Activated CD4-positive, alpha-beta T cell treated with anti-CD3 and anti-CD28 coated beads, Interleukin-2, Interleukin-4, amounts not matched to agents 100 ng/mL and 50 ng/mL, durations not matched to agents 16 hours and 8 hours (primary cell): ENCODE measurements around the gene NDUFB2.
"Not testable (repeated sequence)": the region's sequence is repeated elsewhere in the genome, so short reads cannot be mapped to it uniquely, and the experiment has no call there.

Source experiments
- DNase-seq: peaks from one replicate; pipeline ENCODE4 v3.0.0-alpha.2; 2020; ENCODE audit warnings: low spot score

The NDUFB2 gene

GRCh38 chr7:140734096-140734495, 37.6 kb downstream of the NDUFB2 start:
- DNase-seq: no peak

- DNase-seq: no peak
These were observed 38.2 kb downstream of the NDUFB2 start for GRCh38 chr7:140734729-140735128.

- no peak for DNase-seq
These were observed 41.8 kb downstream of the NDUFB2 start for GRCh38 chr7:140738280-140738679.

GRCh38 chr7:140743255-140743654, 46.7 kb downstream of the NDUFB2 start:
- not testable (repeated sequence) for DNase-seq

- DNase-seq: no peak
These were observed 47.5 kb downstream of the NDUFB2 start for GRCh38 chr7:140744005-140744404.

- DNase-seq: no peak
These were observed 49.0 kb downstream of the NDUFB2 start for GRCh38 chr7:140745266-140746058.

- DNase-seq: no peak
These were observed 50.2 kb downstream of the NDUFB2 start for GRCh38 chr7:140746751-140747150.

- DNase-seq: no peak
These were observed 56.0 kb downstream of the NDUFB2 start for GRCh38 chr7:140752533-140752932.

- DNase-seq: no peak
These were observed 58.0 kb downstream of the NDUFB2 start for GRCh38 chr7:140754506-140754905.
